GM12891 (cell line): Measurements from ENCODE around the gene F8A2. TPM values are rescaled to one million over a fixed set of nuclear protein-coding genes. Genes with fewer than 3 reads are reported as not detected.
A peak's percentile ranks its signal among the peaks of the same experiment; 100 is the strongest.
"Not testable (repeated sequence)": the region's sequence is repeated elsewhere in the genome, so short reads cannot be mapped to it uniquely, and the experiment has no call there.

Experiments used
- DNase-seq: peaks from one replicate; pipeline ENCODE4 v3.0.0; 2011; ENCODE audit warnings: low spot score; ENCODE audit not compliant: insufficient read length
- FAIRE-seq: peaks from 2 replicates; lab custom pipeline; 2011; peaks lifted over from hg19 to GRCh38; lab: Jason Lieb, UNC
- PAX5 ChIP-seq: IDR thresholded peaks from 2 replicates; pipeline ENCODE4 v1.6.1; 2011; ENCODE audit warnings: low read length, moderate library complexity, mild to moderate bottlenecking; ENCODE audit not compliant: insufficient read depth, severe bottlenecking
- POLR2A ChIP-seq: IDR thresholded peaks from 2 replicates; pipeline ENCODE4 v1.6.1; 2011; ENCODE audit warnings: low read depth, low read length, control low read depth
- POLR2AphosphoS5 ChIP-seq: IDR thresholded peaks from 2 replicates; pipeline ENCODE4 v1.6.1; 2011; ENCODE audit warnings: low read depth, low read length, control low read depth
- POU2F2 ChIP-seq: IDR thresholded peaks from 2 replicates; pipeline ENCODE4 v1.6.1; 2011; ENCODE audit warnings: low read depth, mild to moderate bottlenecking, control low read depth, low read length, moderate library complexity
- SPI1 ChIP-seq: IDR thresholded peaks from 2 replicates; pipeline ENCODE4 v1.6.1; 2011; ENCODE audit warnings: low read depth, low read length, control low read depth
- TAF1 ChIP-seq: IDR thresholded peaks from 2 replicates; pipeline ENCODE4 v1.6.1; 2011; ENCODE audit warnings: low read depth, low read length, control low read depth
- polyA plus RNA-seq: library from polyadenylated mRNA; unstranded; fragments of >200 nt; gene quantifications from one replicate; pipeline ENCODE4 v1.2.1, GENCODE V29; 2012; ENCODE audit warnings: low read depth, missing spikeins, inconsistent platforms; ENCODE audit not compliant: missing spikeins

Gene F8A2
- polyA plus RNA-seq, result not detected

- not testable (repeated sequence) for DNase-seq, FAIRE-seq
Observed at GRCh38 chrX:155381843-155382528, at the start of gene F8A2. F8A2 (plus strand) TSS chrX:155382095; CDS start chrX:155382115, 20 bp downstream.

DNA sequence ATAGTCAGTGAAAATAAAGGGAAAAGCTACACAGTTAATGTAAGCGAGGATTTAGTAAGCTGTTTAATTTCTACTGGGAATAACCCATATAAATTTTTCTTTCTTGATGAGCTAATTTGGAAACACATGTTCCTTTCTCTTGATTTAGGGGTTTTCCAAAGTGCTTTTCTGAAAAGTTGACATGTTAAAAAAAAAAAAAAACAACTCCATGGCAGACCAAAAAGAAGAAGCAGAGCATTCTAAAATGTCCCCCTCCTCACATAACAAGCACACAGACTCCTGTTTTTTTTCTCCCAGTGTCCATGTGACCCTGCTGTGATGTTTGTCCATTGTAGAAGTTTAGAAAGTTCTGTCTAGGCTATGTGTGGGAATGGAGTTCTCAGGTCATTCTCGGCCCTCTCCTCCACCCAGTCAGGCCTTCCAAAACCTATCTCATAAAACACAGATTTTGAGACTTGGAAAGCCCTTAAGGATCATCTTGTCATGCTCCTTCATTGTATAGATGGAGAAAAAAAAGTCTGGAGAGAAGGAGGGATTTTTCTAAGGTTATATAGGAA is 48.3 kb upstream of the F8A2 start:
- TF ChIP-seq TAF1 (no peak), POU2F2 (no peak), SPI1 (no peak), POLR2AphosphoS5 (no peak), POLR2A (no peak), PAX5 (no peak)
- no peak for DNase-seq
- no peak for FAIRE-seq

- TF ChIP-seq POU2F2, result no peak
- peak; percentile 12; the same call in 1 of the 2 replicates for TF ChIP-seq TAF1
- TF ChIP-seq SPI1, result peak; percentile 16; the same call in 1 of the 2 replicates
- no peak for TF ChIP-seq POLR2AphosphoS5
- 0 out of 2 replicates have a peak, but pooled peaks have one; percentile 18 for TF ChIP-seq POLR2A
- FAIRE-seq, result no peak
- DNase-seq, result no peak
Observed at GRCh38 chrX:155334486-155335336, 47.2 kb upstream of the F8A2 start, which contains the start of gene CLIC2. CLIC2 (minus strand) TSS chrX:155334614; CDS start chrX:155334427, 187 bp downstream.

GRCh38 chrX:155335337-155335712 is 46.6 kb upstream of the F8A2 start:
- not testable (repeated sequence) for DNase-seq, FAIRE-seq

DNA sequence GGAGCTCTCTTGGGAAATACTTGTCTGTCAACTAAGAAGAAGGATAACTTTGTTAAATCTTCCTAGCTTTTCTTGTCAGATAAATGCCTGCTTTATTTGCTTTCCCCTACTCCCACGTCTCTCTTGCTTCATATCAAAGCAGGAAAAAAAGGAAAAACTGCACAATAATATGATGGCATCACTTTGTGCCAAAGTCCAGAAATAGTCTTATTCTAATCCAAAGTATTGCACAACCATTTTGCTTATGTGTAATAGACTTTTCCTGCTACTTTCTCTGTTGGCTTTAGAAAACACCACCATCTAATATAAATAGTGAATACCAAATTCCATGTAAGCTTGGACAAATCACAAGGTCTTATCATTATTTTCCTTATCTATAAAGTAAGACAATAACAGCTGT is 36.2 kb upstream of the F8A2 start:
- not testable (repeated sequence) for FAIRE-seq, DNase-seq

DNA sequence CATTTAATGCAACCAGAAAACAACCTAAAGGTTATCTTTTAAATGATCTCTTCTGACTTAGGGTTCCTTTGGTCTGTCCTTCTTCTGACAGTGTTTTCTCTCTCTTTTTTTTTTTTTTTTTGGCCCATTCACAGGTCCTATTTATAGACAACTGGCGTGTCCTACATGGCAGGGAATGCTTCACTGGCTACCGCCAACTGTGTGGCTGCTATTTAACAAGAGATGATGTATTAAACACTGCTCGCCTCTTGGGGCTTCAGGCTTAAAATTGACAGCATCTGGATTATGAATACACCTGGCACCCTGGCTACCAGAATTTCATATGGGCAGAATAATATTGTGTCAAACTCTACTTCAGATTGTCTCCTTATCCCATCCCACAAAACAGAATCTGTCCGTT is 32.4 kb upstream of the F8A2 start:
- not testable (repeated sequence) for FAIRE-seq, DNase-seq

- not testable (repeated sequence) for FAIRE-seq, DNase-seq
Observed at GRCh38 chrX:155363712-155364111, 18.2 kb upstream of the F8A2 start.

DNA sequence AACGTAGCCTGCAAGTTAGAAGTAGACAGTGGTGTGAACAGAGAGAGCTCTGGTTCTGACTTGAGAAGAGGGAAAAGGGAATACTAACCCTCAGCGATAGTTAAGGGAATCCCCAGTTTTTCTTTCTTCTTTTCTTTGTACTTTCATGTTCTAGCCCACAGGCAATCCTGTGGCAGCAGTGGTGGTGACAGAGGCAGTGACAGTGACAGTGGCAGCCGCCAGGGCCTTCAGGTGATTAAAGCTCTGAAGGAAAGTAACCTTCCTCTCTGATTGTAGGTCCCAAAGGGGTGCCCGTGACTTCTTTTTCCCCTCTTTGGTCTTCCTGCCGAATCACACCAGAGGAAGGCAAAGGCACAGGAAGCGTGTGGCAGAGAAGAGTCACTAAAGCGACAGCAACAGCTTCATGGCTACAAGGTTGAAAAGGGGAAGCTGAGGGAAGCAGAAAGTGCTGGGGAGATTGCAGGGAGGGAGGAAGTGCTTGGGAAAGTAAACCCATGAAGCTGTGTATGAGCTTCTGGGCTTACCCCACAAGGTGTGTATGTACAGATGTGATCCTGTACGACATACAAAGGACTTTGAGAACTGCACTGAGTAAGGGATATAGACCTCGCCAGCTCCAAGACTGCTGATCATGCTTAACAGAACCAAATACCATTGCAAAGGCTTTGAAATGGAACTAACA is 8.0 kb upstream of the F8A2 start:
- FAIRE-seq, DNase-seq: not testable (repeated sequence)

GRCh38 chrX:155379802-155380201 is 2.1 kb upstream of the F8A2 start:
- DNase-seq, FAIRE-seq: not testable (repeated sequence)

GRCh38 chrX:155382529-155382967 is 653 bp downstream of the F8A2 start:
- DNase-seq, FAIRE-seq: not testable (repeated sequence)

DNA sequence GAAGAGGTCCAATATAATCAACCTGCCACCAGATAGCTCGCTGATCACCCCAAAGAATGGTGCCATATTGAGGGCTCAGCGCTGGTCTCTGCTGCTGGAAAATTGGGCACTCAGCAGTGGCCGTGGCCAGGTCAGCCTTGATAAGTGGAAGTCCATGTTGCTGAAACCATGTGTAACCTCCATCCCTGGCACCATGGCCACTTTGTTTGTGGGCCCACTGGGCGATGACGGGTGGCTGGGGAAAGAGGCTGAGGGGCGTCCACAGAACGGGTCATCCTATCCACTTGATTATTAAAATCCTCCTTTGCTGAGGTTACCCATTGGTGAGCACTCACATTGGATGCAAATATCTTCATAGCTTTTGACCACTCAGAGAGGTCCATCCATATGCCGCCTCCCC is 7.7 kb downstream of the F8A2 start:
- FAIRE-seq, result no peak
- TF ChIP-seq POU2F2 (no peak), POLR2AphosphoS5 (no peak), SPI1 (no peak), POLR2A (no peak), TAF1 (no peak), PAX5 (no peak)
- DNase-seq, result no peak

DNA sequence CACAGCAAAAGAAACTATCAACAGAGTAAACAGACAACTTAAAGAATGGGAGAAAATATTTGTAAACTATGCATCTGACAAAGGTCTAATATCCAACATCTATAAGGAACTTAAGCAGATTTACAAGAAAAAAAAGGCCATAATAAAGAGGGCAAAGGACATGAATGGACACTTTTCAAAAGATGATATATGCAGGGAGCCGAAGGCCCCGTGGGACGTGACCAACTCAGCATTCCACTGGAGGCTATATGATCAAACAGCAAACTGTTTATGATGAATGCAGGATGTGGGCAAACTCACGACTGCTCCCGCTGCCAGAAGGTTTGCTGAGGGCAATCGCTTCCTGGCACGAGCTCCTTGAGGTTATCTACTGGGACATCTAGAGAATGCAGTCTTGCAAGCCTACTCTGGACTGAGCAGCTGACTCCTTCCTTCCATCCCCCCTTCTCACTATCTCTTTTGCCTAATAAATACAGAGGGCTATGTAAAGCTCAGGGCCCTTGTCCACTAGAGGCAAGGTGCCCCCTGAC is 12.9 kb downstream of the F8A2 start:
- DNase-seq, result not testable (repeated sequence)

More for the DNA sequence above, 12.9 kb downstream of the F8A2 start:
- FAIRE-seq, result not testable (repeated sequence)
